Gastroesophageal sphincter (tissue), 4 donors: ENCODE measurements around the gene GOSR2. TPM values are rescaled to one million over a fixed set of nuclear protein-coding genes. Genes with fewer than 3 reads are reported as not detected.

Experiments
- ATAC-seq: fragments of 150-250 bp; one replicate; pipeline ENCODE4 v1.9.1; 2016; ENCODE audit warnings: mild to moderate bottlenecking, moderate library complexity
- H3K27ac ChIP-seq, 4 donors: fragments of 200-600 bp; sonication (generic) in 3 of 4; 1 replicate in 3 of 4; 2 replicates in 1 of 4; pipeline ENCODE4 v1.5.1; 2016 to 2019
- H3K27me3 ChIP-seq: fragments of 200-600 bp; sonication (generic); one replicate; pipeline ENCODE4 v1.5.1; 2019
- H3K36me3 ChIP-seq, 2 donors: fragments of 200-600 bp; sonication (generic); one replicate each; pipeline ENCODE4 v1.5.1; 2019; ENCODE audit warnings: control low read depth in 1 of 2
- H3K4me1 ChIP-seq, 3 donors: fragments of 200-600 bp; sonication (generic); 1 replicate in 2 of 3; 2 replicates in 1 of 3; pipeline ENCODE4 v1.5.1; 2016 to 2019; ENCODE audit warnings: control low read depth in 2 of 3
- H3K4me3 ChIP-seq, 2 donors: fragments of 200-600 bp; sonication (generic); one replicate each; pipeline ENCODE4 v1.5.1; 2019; ENCODE audit warnings: mild to moderate bottlenecking in 1 of 2, moderate library complexity in 1 of 2
- H3K9me3 ChIP-seq, 3 donors: fragments of 200-600 bp; sonication (generic); one replicate each; pipeline ENCODE4 v1.5.1; 2017 to 2019; ENCODE audit warnings: control low read depth in 2 of 3
- CTCF ChIP-seq, 4 experiments: fragments of 200-600 bp in 2 of 4; fragments of 450-650 bp in 2 of 4; sonication (generic) in 1 of 4; IDR thresholded peaks; one replicate each; pipeline ENCODE4 v1.5.1; 2017 to 2019; ENCODE audit warnings: antibody characterized with exemption in 4 of 4, mild to moderate bottlenecking in 2 of 4, moderate library complexity in 2 of 4
- EP300 ChIP-seq: sonication (generic); formaldehyde crosslinking; IDR thresholded peaks from one replicate; pipeline ENCODE4 v1.6.1; 2017; ENCODE audit warnings: antibody characterized with exemption, mild to moderate bottlenecking
- POLR2A ChIP-seq, 2 donors: fragments of 450-650 bp; IDR thresholded peaks; one replicate each; pipeline ENCODE4 v1.6.1; 2017; ENCODE audit warnings: antibody characterized with exemption in 2 of 2, mild to moderate bottlenecking in 2 of 2, moderate library complexity in 1 of 2
- POLR2AphosphoS5 ChIP-seq: sonication (generic); formaldehyde crosslinking; IDR thresholded peaks from one replicate; pipeline ENCODE4 v1.6.1; 2017; ENCODE audit warnings: antibody characterized with exemption
- WGBS, 2 donors: methylation state at CpG; one replicate each; pipeline ENCODE4 v1.1.5; 2018; ENCODE audit warnings: low coverage in 1 of 2; 5-methylcytosine and 5-hydroxymethylcytosine counted together
- total RNA-seq, 4 donors: library from RNA; depleted of rRNA; stranded (reverse); fragments of >200 nt; gene quantifications; one replicate each; pipeline ENCODE4 v1.1.0, GENCODE V29; 2016

The GOSR2 gene
- total RNA-seq, 4 donors from 2014 or later, result 37.8 to 53.1 (median 45.5) TPM

GRCh38 chr17:46886310-46886663 is 36.7 kb upstream of the GOSR2 start:
- no peak overlapping the region for H3K27ac ChIP-seq
- no peaks in the 10 kb centered on the region for H3K4me1 ChIP-seq
- H3K9me3 ChIP-seq, result no peaks in the 10 kb centered on the region
- no peak for ATAC-seq
- no peaks in the 10 kb centered on the region for H3K36me3 ChIP-seq
- 83% methylated on average over 1 of the region's 1 CpG; no CpG with 5 or more reads in 1 of the 2 donors for WGBS, 2 donors
- no peak overlapping the region for H3K4me3 ChIP-seq
- H3K27me3 ChIP-seq, result peaks cover 69% of the 10 kb centered on the region
- no peak for TF ChIP-seq CTCF (IDR thresholded peaks at IDR 0.05)
- no peak for TF ChIP-seq POLR2A (IDR thresholded peaks at IDR 0.05)
- TF ChIP-seq EP300, result no peak
- TF ChIP-seq POLR2AphosphoS5, result no peak

- H3K36me3 ChIP-seq, result no peaks in the 10 kb centered on the region
- no peaks in the 10 kb centered on the region for H3K9me3 ChIP-seq
- no peaks in the 10 kb centered on the region for H3K4me1 ChIP-seq
- H3K4me3 ChIP-seq, result no peak overlapping the region
- TF ChIP-seq EP300 (no peak), POLR2A (IDR thresholded peaks at IDR 0.05) (no peak), POLR2AphosphoS5 (no peak), CTCF (IDR thresholded peaks at IDR 0.05) (no peak)
- peaks cover 83% of the 10 kb centered on the region for H3K27me3 ChIP-seq
- WGBS, 2 donors, result 70 to 94% methylated on average over 2 to 3 of the region's 3 CpGs
- ATAC-seq, result no peak
- no peak overlapping the region for H3K27ac ChIP-seq
Observed at GRCh38 chr17:46887717-46888116, 35.2 kb upstream of the GOSR2 start.

GRCh38 chr17:46888727-46889126 is 34.2 kb upstream of the GOSR2 start:
- ATAC-seq, result no peak
- no peak for TF ChIP-seq POLR2A (IDR thresholded peaks at IDR 0.05)
- no peak for TF ChIP-seq EP300
- no peak for TF ChIP-seq CTCF (IDR thresholded peaks at IDR 0.05)
- TF ChIP-seq POLR2AphosphoS5, result no peak
- Histone ChIP-seq H3K27me3 (peaks cover 88% of the 10 kb centered on the region), H3K9me3 (no peaks in the 10 kb centered on the region), H3K4me3 (no peak overlapping the region), H3K4me1 (no peaks in the 10 kb centered on the region), H3K27ac (no peak overlapping the region), H3K36me3 (no peaks in the 10 kb centered on the region)
- WGBS, 2 donors, result 20% methylated on average over 1 of the region's 1 CpG; no CpG with 5 or more reads in 1 of the 2 donors

GRCh38 chr17:46889519-46889918 is 33.4 kb upstream of the GOSR2 start:
- Histone ChIP-seq H3K27me3 (peaks cover 87% of the 10 kb centered on the region), H3K4me1 (no peaks in the 10 kb centered on the region), H3K4me3 (no peak overlapping the region), H3K36me3 (no peaks in the 10 kb centered on the region), H3K9me3 (no peaks in the 10 kb centered on the region), H3K27ac (no peak overlapping the region)
- ATAC-seq, result no peak
- TF ChIP-seq POLR2A (IDR thresholded peaks at IDR 0.05) (no peak), CTCF (IDR thresholded peaks at IDR 0.05) (no peak), POLR2AphosphoS5 (no peak), EP300 (no peak)
- 67 to 76% methylated on average over 2 to 4 of the region's 4 CpGs for WGBS, 2 donors

- Histone ChIP-seq H3K4me3 (no peak overlapping the region), H3K27me3 (peaks cover 87% of the 10 kb centered on the region), H3K4me1 (no peaks in the 10 kb centered on the region), H3K36me3 (no peaks in the 10 kb centered on the region), H3K9me3 (no peaks in the 10 kb centered on the region), H3K27ac (no peak overlapping the region)
- no peak for ATAC-seq
- 32 to 51% methylated on average over 6 to 9 of the region's 13 CpGs for WGBS, 2 donors
- TF ChIP-seq POLR2A (IDR thresholded peaks at IDR 0.05) (no peak), POLR2AphosphoS5 (no peak), CTCF (IDR thresholded peaks at IDR 0.05) (no peak), EP300 (no peak)
Observed at GRCh38 chr17:46889992-46890564, 32.9 kb upstream of the GOSR2 start.
